Panc1 (cell line): ENCODE results near the gene ITGBL1. TPM values are rescaled to one million over a fixed set of nuclear protein-coding genes. Genes with fewer than 3 reads are reported as not detected.

Experiments used
- ATAC-seq: fragments of 200-7000 bp; cut with Tn5 transposase; 2 replicates; pipeline ENCODE4 v1.9.1; 2020; ENCODE audit warnings: mild to moderate bottlenecking, moderate library complexity
- BruUV-seq: library from RNA; stranded (reverse); fragments of 400-500 nt; replicated peaks from 2 replicates; lab custom pipeline; 2021; lab: Mats Ljungman, UMichigan
- CTCF ChIA-PET: fragments of 300-600 bp; sonication (Branson Sonifier 250); formaldehyde crosslinking; loops from one replicate; lab custom pipeline; 2022; ENCODE audit warnings: antibody characterized with exemption; lab: Charles Lee
- POLR2A ChIA-PET: fragments of 300-600 bp; sonication (Branson Sonifier 250); formaldehyde crosslinking; loops from one replicate; lab custom pipeline; 2022; ENCODE audit warnings: antibody characterized with exemption; lab: Charles Lee
- DNase-seq: peaks from one replicate; pipeline ENCODE4 v3.0.0-alpha.2; 2010; ENCODE audit warnings: low read depth, low spot score
- H3K27ac ChIP-seq: 2 replicates; pipeline ENCODE4 v1.5.1; 2011; ENCODE audit warnings: mild to moderate bottlenecking, low read length, inconsistent platforms
- H3K27me3 ChIP-seq: fragments of 200-500 bp; sonication (Bioruptor generic); 2 replicates; pipeline ENCODE4 v1.6.0; 2014; ENCODE audit warnings: low read length, inconsistent platforms; ENCODE audit not compliant: control insufficient read depth, insufficient read depth
- H3K36me3 ChIP-seq: fragments of 200-500 bp; sonication (Bioruptor generic); 2 replicates; pipeline ENCODE4 v1.5.1; 2014; ENCODE audit warnings: inconsistent platforms, mild to moderate bottlenecking, low read length, moderate library complexity; ENCODE audit not compliant: control insufficient read depth, insufficient read depth
- H3K4me1 ChIP-seq: 2 replicates; pipeline ENCODE4 v1.5.1; 2011; ENCODE audit warnings: inconsistent platforms, mild to moderate bottlenecking, low read length, moderate library complexity; ENCODE audit not compliant: control insufficient read depth, insufficient read depth
- H3K4me3 ChIP-seq, 2 experiments: 2 replicates each; pipeline ENCODE4 v1.5.1; 2011 to 2012; ENCODE audit warnings: low read depth in 2 of 2, low read length in 2 of 2, mild to moderate bottlenecking in 2 of 2, inconsistent platforms in 1 of 2, moderate library complexity in 1 of 2
- H3K9me3 ChIP-seq: fragments of 200-500 bp; sonication (Bioruptor generic); 2 replicates; pipeline ENCODE4 v1.5.1; 2014; ENCODE audit warnings: low read depth, mild to moderate bottlenecking, inconsistent platforms, low read length, moderate library complexity; ENCODE audit not compliant: control insufficient read depth, insufficient read depth
- POLR2AphosphoS5 ChIP-seq: IDR thresholded peaks from 2 replicates; pipeline ENCODE4 v1.6.1; 2012; ENCODE audit warnings: mild to moderate bottlenecking, low read depth, low read length, moderate library complexity
- SIN3A ChIP-seq: IDR thresholded peaks from 2 replicates; pipeline ENCODE4 v1.6.1; 2012; ENCODE audit warnings: low read depth, mild to moderate bottlenecking, low read length, moderate library complexity, borderline replicate concordance; ENCODE audit not compliant: insufficient read depth
- TCF7L2 ChIP-seq: IDR thresholded peaks from 2 replicates; pipeline ENCODE4 v1.6.1; 2011; ENCODE audit warnings: mild to moderate bottlenecking, low read depth, low read length, inconsistent platforms
- in situ Hi-C: cut with HindIII; loops from 2 replicates; pipeline ENCODE4 v1.10.0; 2016; ENCODE audit warnings: low sequenced_read_pairs, low pct_unique_long_range_greater_than_20kb
- intact Hi-C: fragments of 100-400 bp; cut with micrococcal nuclease; formaldehyde crosslinking; loops from one replicate; pipeline ENCODE4 v1.10.0; 2022; ENCODE audit not compliant: unreplicated experiment
- total RNA-seq: library from RNA; stranded (reverse); gene quantifications from one replicate; pipeline ENCODE4 v1.2.1, GENCODE V29; 2021; ENCODE audit not compliant: unreplicated experiment
- TF ChIP-seq, protein P1 (sequence below): fragments of 450-650 bp; IDR thresholded peaks from 2 replicates; pipeline ENCODE4 v1.5.1; 2017; ENCODE audit warnings: mild to moderate bottlenecking
- TF ChIP-seq, protein P2 (sequence below), 2 experiments: IDR thresholded peaks; 2 replicates each; pipeline ENCODE4 v1.6.1; 2011 to 2012; ENCODE audit warnings: low read depth in 2 of 2, control low read depth in 1 of 2, low read length in 1 of 2, mild to moderate bottlenecking in 1 of 2, moderate library complexity in 1 of 2; ENCODE audit not compliant: insufficient read depth in 1 of 2

ITGBL1 gene
- total RNA-seq, 1 experiment from 2014 or later: 14.3 TPM

DNA sequence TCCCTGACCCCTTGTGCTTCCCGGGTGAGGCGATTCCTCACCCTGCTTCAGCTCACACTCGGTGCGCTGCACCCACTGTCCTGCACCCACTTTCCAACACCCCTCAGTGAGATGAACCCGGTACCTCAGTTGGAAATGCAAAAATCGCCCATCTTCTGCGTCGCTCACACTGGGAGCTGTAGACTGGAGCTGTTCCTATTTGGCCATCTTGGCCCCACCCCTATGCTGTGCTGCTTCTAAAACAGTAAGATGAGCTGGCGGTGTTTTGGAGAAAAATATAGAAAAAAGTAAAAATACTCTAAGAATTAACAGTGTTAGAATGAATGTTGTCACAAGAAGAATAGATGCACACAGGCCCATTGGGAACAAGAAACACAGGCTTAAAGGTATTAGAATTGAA lies 92.5 kb downstream of the ITGBL1 start:
- CTCF ChIA-PET: no interaction called here
- Histone ChIP-seq H3K9me3 (no peaks in the 10 kb centered on the region), H3K4me1 (no peaks in the 10 kb centered on the region), H3K27me3 (no peaks in the 10 kb centered on the region), H3K27ac (no peak overlapping the region), H3K36me3 (no peaks in the 10 kb centered on the region), H3K4me3 (no peak overlapping the region)
- TF ChIP-seq TCF7L2 (no peak), SIN3A (no peak), POLR2AphosphoS5 (no peak)
- TF ChIP-seq, protein P1, sequence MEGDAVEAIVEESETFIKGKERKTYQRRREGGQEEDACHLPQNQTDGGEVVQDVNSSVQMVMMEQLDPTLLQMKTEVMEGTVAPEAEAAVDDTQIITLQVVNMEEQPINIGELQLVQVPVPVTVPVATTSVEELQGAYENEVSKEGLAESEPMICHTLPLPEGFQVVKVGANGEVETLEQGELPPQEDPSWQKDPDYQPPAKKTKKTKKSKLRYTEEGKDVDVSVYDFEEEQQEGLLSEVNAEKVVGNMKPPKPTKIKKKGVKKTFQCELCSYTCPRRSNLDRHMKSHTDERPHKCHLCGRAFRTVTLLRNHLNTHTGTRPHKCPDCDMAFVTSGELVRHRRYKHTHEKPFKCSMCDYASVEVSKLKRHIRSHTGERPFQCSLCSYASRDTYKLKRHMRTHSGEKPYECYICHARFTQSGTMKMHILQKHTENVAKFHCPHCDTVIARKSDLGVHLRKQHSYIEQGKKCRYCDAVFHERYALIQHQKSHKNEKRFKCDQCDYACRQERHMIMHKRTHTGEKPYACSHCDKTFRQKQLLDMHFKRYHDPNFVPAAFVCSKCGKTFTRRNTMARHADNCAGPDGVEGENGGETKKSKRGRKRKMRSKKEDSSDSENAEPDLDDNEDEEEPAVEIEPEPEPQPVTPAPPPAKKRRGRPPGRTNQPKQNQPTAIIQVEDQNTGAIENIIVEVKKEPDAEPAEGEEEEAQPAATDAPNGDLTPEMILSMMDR: no peak
- TF ChIP-seq, protein P2, sequence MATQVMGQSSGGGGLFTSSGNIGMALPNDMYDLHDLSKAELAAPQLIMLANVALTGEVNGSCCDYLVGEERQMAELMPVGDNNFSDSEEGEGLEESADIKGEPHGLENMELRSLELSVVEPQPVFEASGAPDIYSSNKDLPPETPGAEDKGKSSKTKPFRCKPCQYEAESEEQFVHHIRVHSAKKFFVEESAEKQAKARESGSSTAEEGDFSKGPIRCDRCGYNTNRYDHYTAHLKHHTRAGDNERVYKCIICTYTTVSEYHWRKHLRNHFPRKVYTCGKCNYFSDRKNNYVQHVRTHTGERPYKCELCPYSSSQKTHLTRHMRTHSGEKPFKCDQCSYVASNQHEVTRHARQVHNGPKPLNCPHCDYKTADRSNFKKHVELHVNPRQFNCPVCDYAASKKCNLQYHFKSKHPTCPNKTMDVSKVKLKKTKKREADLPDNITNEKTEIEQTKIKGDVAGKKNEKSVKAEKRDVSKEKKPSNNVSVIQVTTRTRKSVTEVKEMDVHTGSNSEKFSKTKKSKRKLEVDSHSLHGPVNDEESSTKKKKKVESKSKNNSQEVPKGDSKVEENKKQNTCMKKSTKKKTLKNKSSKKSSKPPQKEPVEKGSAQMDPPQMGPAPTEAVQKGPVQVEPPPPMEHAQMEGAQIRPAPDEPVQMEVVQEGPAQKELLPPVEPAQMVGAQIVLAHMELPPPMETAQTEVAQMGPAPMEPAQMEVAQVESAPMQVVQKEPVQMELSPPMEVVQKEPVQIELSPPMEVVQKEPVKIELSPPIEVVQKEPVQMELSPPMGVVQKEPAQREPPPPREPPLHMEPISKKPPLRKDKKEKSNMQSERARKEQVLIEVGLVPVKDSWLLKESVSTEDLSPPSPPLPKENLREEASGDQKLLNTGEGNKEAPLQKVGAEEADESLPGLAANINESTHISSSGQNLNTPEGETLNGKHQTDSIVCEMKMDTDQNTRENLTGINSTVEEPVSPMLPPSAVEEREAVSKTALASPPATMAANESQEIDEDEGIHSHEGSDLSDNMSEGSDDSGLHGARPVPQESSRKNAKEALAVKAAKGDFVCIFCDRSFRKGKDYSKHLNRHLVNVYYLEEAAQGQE (IDR thresholded peaks at IDR 0.05; ENCODE audit: insufficient read depth in 1 of 2, low read depth in 2 of 2, low read length in 1 of 2): no peak
- POLR2A ChIA-PET: no interaction called here
- intact Hi-C loops (no loop called here), in situ Hi-C loops (no loop called here)
- ATAC-seq (no peak), DNase-seq (no peak)
- no TSS peak for BruUV-seq

DNA sequence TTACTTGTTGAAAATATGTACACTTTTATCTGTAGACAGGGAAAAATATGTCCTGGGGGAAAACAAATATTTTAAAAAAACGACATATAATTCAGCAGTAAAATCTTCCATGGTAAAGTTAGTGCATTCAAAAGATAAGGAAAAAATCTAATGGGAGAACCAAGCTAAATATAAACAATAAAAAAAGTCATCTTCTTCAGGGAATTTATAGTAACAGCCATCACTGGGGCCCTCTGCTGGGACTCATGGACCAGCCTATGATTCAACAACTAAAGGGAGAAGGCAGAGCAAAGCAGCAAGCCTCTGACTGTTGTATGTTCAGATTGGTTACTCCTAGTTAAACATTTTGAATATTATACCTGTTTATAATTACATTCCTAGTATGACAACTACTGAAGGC lies 93.0 kb downstream of the ITGBL1 start:
- TF ChIP-seq, protein P1: peak; percentile 24; the same call in 1 of the 2 replicates
- TF ChIP-seq SIN3A: no peak
- H3K27ac ChIP-seq: no peak overlapping the region
- H3K9me3 ChIP-seq: no peaks in the 10 kb centered on the region
- intact Hi-C loops (no loop called here), in situ Hi-C loops (no loop called here)
- ChIA-PET POLR2A (no interaction called here), CTCF (no interaction called here)
- ATAC-seq (no peak), DNase-seq (no peak)
- no peaks in the 10 kb centered on the region for H3K36me3 ChIP-seq
- no TSS peak for BruUV-seq
- no peak overlapping the region for H3K4me3 ChIP-seq
- no peaks in the 10 kb centered on the region for H3K4me1 ChIP-seq
- H3K27me3 ChIP-seq: no peaks in the 10 kb centered on the region
